ENCODE measurements around the gene SPINT1.

SPINT1 gene

DNA sequence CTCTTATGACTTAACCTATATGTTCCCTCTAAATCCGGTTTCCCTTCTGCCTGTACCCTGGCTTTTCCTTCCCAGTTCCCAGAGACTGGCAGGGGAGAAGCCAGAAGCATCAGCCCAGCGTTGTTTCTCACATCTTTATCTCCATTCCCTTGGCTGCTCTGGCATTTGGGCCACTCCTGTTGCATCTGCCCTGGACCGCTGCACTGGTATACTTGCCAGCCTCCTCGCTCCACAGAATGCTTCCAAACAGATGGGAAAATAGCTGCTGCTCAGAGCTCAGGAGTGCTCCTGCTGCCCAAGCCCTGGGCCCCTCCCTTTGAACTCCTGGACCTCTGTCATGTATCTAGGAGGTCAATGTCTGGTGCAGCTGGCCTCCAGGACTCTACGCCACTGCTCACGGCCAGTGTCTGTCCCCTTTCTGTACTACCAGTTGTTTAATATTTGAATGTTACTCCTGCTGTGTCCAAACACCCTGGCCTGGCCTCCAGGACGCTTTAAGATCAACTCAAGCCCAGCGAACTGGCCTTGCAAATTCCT lies 6.8 kb downstream of the SPINT1 start:
- H3K4me3 ChIP-seq (replicated peaks; ENCODE audit: low read depth, low read length), result no peak overlapping the region
- H3K27me3 ChIP-seq (replicated peaks; ENCODE audit: control insufficient read depth, insufficient read depth, low read length), result no peaks in the 10 kb centered on the region
- TF ChIP-seq, protein P1, sequence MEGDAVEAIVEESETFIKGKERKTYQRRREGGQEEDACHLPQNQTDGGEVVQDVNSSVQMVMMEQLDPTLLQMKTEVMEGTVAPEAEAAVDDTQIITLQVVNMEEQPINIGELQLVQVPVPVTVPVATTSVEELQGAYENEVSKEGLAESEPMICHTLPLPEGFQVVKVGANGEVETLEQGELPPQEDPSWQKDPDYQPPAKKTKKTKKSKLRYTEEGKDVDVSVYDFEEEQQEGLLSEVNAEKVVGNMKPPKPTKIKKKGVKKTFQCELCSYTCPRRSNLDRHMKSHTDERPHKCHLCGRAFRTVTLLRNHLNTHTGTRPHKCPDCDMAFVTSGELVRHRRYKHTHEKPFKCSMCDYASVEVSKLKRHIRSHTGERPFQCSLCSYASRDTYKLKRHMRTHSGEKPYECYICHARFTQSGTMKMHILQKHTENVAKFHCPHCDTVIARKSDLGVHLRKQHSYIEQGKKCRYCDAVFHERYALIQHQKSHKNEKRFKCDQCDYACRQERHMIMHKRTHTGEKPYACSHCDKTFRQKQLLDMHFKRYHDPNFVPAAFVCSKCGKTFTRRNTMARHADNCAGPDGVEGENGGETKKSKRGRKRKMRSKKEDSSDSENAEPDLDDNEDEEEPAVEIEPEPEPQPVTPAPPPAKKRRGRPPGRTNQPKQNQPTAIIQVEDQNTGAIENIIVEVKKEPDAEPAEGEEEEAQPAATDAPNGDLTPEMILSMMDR (IDR thresholded peaks at IDR 0.05; ENCODE audit: insufficient read depth, low read length, poor library complexity, severe bottlenecking), result no peak
- DNase-seq (ENCODE audit: extremely low read depth, insufficient read length), result no peak
- H3K36me3 ChIP-seq (ENCODE audit: control insufficient read depth, insufficient read depth, low read length), result no peaks in the 10 kb centered on the region

DNA sequence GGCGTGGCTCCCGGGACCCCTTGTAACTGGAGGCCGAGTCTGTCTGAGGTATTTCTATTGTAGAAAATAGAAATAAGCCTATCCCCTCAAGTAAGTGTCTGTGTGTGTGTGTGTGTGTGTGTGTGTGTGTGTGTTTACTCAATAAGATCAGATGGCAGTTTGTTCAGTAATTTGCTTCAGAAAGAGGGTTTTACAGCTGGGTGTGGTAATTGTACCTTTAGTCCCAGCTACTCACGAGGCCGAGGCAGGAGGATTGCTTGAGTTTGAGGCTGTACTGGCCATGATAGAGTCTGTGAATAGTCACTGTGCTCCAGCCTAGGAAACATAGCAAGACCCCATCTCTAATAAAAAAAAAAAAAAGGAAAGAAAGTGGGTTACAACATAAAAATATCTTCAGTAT lies 8.7 kb downstream of the SPINT1 start:
- no peak for DNase-seq (ENCODE audit: extremely low read depth, insufficient read length)
- no peaks in the 10 kb centered on the region for H3K27me3 ChIP-seq (replicated peaks; ENCODE audit: control insufficient read depth, insufficient read depth, low read length)
- H3K36me3 ChIP-seq (ENCODE audit: control insufficient read depth, insufficient read depth, low read length), result no peaks in the 10 kb centered on the region
- TF ChIP-seq, protein P1 (IDR thresholded peaks at IDR 0.05; ENCODE audit: insufficient read depth, low read length, poor library complexity, severe bottlenecking), result no peak
- H3K4me3 ChIP-seq (replicated peaks; ENCODE audit: low read depth, low read length), result no peak overlapping the region

DNA sequence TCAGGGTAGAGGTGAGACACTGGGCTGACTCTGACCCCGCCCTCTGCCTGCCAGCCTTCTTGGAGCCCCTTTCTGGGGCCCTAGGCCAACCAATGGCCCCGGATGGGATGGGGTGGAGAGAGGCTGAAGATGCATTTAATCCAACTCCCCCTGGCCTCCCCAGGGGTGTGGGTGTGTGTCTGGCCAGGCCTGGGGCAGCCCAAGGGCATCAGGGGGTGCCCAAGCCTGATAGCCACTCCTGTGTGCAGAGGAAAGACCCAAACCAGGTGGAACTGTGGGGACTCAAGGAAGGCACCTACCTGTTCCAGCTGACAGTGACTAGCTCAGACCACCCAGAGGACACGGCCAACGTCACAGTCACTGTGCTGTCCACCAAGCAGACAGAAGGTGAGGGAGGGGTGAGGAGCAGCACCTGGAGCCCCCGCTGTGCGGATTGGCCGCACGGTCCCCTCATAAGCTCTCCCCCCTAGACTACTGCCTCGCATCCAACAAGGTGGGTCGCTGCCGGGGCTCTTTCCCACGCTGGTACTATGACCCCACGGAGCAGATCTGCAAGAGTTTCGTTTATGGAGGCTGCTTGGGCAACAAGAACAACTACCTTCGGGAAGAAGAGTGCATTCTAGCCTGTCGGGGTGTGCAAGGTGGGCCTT lies 9.5 kb downstream of the SPINT1 start:
- TF ChIP-seq, protein P1 (IDR thresholded peaks at IDR 0.05; ENCODE audit: insufficient read depth, low read length, poor library complexity, severe bottlenecking), result no peak
- Histone ChIP-seq H3K27me3 (replicated peaks; ENCODE audit: control insufficient read depth, insufficient read depth, low read length) (no peaks in the 10 kb centered on the region), H3K36me3 (ENCODE audit: control insufficient read depth, insufficient read depth, low read length) (no peaks in the 10 kb centered on the region), H3K4me3 (replicated peaks; ENCODE audit: low read depth, low read length) (no peak overlapping the region)
- no peak for DNase-seq (ENCODE audit: extremely low read depth, insufficient read length)

DNA sequence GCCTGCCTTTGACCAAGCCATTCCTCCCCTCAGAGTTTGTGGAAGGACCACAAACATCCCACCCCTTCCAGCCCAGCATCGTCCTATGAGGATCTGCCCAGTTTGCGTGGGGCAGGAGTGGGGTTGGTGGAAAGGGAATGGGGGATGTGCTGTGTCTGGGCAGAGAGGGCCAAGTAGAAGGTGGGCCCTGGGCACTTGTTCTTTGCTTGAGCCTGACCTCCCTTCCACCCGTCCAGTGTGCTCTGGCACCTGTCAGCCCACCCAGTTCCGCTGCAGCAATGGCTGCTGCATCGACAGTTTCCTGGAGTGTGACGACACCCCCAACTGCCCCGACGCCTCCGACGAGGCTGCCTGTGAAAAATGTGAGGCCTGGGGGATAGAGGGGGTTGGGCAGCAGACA lies 10.3 kb downstream of the SPINT1 start:
- Histone ChIP-seq H3K27me3 (replicated peaks; ENCODE audit: control insufficient read depth, insufficient read depth, low read length) (no peaks in the 10 kb centered on the region), H3K4me3 (replicated peaks; ENCODE audit: low read depth, low read length) (no peak overlapping the region), H3K36me3 (ENCODE audit: control insufficient read depth, insufficient read depth, low read length) (no peaks in the 10 kb centered on the region)
- TF ChIP-seq, protein P1 (IDR thresholded peaks at IDR 0.05; ENCODE audit: insufficient read depth, low read length, poor library complexity, severe bottlenecking), result no peak
- no peak for DNase-seq (ENCODE audit: extremely low read depth, insufficient read length)

DNA sequence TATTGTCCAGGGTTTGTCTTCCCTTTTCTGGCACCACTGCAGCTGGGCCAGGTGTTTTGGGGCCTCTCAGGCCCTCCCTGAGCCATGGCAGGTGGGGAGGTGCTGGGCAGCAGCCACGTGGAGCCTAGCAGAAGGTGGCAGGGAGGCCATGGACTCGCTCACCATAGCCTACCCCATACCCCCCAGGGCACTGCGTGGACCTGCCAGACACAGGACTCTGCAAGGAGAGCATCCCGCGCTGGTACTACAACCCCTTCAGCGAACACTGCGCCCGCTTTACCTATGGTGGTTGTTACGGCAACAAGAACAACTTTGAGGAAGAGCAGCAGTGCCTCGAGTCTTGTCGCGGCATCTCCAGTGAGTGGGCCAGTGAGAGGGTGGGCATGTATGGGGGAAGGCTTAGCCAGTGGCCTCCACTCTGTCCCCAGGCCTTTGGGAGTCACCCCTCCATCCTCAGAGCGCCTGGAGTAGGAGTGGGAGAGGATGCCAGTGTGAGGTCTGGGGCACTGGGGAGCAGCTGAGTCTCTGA lies 11.9 kb downstream of the SPINT1 start:
- TF ChIP-seq, protein P1 (IDR thresholded peaks at IDR 0.05; ENCODE audit: insufficient read depth, low read length, poor library complexity, severe bottlenecking), result no peak
- DNase-seq (ENCODE audit: extremely low read depth, insufficient read length), result no peak
- no peak overlapping the region for H3K4me3 ChIP-seq (replicated peaks; ENCODE audit: low read depth, low read length)
- H3K36me3 ChIP-seq (ENCODE audit: control insufficient read depth, insufficient read depth, low read length), result no peaks in the 10 kb centered on the region
- H3K27me3 ChIP-seq (replicated peaks; ENCODE audit: control insufficient read depth, insufficient read depth, low read length), result no peaks in the 10 kb centered on the region
